ENCODE data around the gene MMP2. TPM values are rescaled to one million over a fixed set of nuclear protein-coding genes. Genes with fewer than 3 reads are reported as not detected.

The MMP2 gene
- total RNA-seq, 1 donor from 2014 or later, result 5.6 TPM

DNA sequence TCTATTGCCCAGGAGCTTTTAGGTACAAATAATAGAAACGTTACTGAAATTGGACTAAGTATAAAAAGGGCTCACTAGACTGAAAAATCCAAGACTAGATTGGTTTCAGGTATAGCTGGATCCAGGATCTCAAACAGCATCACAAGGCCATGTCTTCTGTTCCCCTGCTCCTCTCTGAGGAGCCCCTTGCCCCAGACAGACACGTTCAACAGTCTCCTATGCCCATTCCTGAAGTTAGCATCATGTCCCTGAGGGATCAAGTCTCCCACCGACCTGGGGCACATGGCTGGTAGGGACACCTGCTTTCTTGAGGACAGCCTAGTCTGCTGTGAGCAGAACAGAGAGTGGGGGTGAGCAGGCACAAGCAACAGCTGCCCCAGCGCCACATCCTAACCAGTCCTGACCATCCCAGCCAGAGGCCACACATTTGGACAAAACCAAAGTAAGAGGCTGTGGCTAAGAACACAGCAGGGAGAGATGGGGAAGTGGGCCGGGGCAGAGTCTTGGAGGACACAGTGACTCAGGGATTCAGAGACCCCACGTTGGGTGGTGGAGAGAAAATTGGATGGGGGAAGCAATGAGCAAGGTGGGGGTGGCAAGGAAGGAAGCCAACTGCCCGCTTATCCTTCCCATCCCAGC lies 10.5 kb upstream of the MMP2 start:
- no peak overlapping the region for H3K4me3 ChIP-seq (ENCODE audit: low read depth, low read length)
- TF ChIP-seq CTCF (conservative IDR thresholded peaks at IDR 0.05; ENCODE audit: low read depth, low read length), result no peak
- no peak for DNase-seq (ENCODE audit: low read depth)

- no peak for DNase-seq (ENCODE audit: low read depth)
- H3K4me3 ChIP-seq (ENCODE audit: low read depth, low read length), result no peak overlapping the region
- no peak for TF ChIP-seq CTCF (conservative IDR thresholded peaks at IDR 0.05; ENCODE audit: low read depth, low read length)
Measured at GRCh38 chr16:55469821-55470532, 9.0 kb upstream of the MMP2 start.

DNA sequence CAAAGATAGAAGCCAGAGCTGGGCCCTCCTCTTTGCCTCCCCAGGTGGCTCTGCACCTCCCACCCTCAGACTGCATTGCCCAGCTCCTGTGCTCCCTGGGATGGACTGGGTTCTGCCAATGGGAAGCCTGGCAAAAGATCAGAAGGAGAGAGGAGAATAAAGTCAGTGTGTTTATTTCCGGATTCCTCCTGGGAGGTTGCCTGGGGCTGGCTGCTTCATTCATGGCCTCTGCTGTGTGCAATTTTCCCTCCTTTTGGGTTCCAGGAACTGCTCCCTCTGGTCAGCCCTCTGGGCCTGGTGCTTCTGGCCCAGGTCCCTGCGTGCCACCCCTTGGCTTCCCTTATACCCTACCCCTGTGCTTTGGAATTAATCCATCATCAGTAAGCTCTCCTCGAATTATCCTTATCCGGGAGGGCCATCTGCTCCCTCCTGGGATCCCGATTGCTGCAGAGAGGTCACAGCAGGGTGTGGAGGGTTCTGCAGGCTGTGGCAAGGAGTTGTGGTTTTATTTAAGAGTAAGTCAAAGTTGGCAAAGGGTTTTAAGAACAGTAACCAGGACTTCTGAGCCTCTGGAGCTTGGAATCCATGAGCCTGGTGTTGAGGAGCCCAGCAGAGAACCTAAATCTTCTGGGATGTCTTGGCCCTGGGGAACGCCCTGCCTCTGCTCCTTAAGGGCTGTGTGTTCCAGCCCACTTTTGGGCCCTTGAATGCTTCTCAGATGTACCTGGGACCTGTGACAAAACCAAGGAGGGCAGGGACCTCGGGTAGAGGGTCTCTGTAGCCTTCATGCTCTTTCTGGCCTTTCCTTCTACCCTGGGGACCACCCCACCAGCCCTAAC lies 8.2 kb upstream of the MMP2 start:
- H3K4me3 ChIP-seq (ENCODE audit: low read depth, low read length), result no peak overlapping the region
- no peak for DNase-seq (ENCODE audit: low read depth)
- TF ChIP-seq CTCF (conservative IDR thresholded peaks at IDR 0.05; ENCODE audit: low read depth, low read length), result no peak

- TF ChIP-seq CTCF (conservative IDR thresholded peaks at IDR 0.05; ENCODE audit: low read depth, low read length), result no peak
- peak; percentile 64 for DNase-seq (ENCODE audit: low read depth)
- no peak overlapping the region for H3K4me3 ChIP-seq (ENCODE audit: low read depth, low read length)
Measured at GRCh38 chr16:55471448-55472097, 7.4 kb upstream of the MMP2 start.

DNA sequence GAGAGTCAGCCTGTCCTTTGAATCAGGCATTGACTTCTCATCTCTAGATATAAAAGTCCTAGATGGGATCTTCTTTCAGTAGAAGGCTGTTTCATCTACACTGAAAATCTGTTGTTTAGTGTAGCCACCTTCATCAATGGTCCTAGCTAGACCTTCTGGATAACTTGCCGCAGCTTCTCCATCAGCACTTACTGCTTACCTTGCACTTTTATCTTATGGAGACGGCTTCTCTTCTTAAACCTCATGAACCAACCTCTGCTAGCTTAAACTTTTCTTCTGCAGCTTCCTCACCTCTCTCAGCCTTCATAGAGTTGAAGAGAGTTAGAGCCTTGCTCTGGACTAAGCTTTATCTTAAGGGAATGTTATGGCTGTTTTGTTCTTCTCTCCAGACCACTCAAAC lies 5.4 kb upstream of the MMP2 start:
- TF ChIP-seq CTCF (conservative IDR thresholded peaks at IDR 0.05; ENCODE audit: low read depth, low read length), result no peak
- no peak for DNase-seq (ENCODE audit: low read depth)
- no peak overlapping the region for H3K4me3 ChIP-seq (ENCODE audit: low read depth, low read length)

DNA sequence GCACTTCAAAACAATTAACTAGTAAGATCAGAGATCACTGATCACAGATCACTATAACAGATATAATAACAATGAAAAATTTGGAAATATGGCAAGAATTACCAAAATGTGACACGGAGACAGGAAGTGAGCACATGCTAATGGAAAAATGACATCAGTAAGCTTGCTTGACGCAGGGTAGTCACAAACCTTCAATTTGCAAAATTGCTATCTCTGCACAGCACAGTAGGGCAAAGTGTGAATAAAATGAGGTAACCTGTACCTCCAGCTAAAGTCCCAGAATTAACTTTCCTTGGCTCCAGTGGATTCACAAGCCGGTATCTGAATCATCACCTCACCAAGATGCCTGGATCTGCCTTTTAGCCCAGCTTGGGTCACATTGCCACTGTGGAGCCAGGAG lies 4.2 kb upstream of the MMP2 start:
- no peak for DNase-seq (ENCODE audit: low read depth)
- TF ChIP-seq CTCF (conservative IDR thresholded peaks at IDR 0.05; ENCODE audit: low read depth, low read length), result no peak
- H3K4me3 ChIP-seq (ENCODE audit: low read depth, low read length), result no peak overlapping the region

Measured in epithelial cell of proximal tubule (primary cell).